ENCODE measurements around the gene RPS25.

RPS25 gene

DNA sequence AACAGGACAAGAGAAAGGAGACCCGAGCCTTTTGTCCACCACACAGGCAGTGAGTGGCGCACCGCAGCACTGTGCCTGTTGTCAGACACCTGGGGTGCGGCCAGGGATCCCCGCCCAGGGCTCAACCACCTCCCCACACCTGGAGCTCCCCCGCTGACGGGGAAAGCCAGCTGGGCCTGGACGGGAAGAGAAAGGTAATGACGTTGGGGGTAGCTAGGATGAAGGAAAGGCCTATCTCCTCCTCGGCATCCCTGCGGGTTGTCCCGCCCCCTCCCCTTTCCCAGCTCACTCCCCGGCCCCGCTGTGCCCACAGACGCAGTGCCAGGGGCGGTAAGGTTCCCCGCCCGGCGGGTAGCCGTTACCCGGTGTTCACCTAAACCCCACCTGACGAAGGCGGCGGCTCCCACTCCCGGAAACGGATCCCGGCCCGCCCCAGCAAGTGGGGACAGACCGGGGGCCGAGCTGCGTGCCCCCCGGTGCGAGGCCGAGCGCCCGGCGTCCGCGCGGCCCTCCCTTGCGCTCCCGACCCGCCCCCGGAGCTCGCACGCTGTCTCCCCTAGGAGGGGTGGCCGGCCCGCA, 38.4 kb upstream of the RPS25 start:
- peak; percentile 52 for ATAC-seq
- TF ChIP-seq CSDC2 (CRISPR knock-in tag; IDR thresholded peaks at IDR 0.05) (no peak), PPARA (CRISPR knock-in tag; IDR thresholded peaks at IDR 0.05; ENCODE audit: borderline replicate concordance) (no peak), ISL1 (CRISPR knock-in tag; IDR thresholded peaks at IDR 0.05) (no peak), ZC3H10 (CRISPR knock-in tag; IDR thresholded peaks at IDR 0.05) (no peak), ZNF565 (CRISPR knock-in tag; conservative IDR thresholded peaks at IDR 0.05; ENCODE audit: low read depth) (no peak), GLIS3 (CRISPR knock-in tag; IDR thresholded peaks at IDR 0.05) (no peak)

DNA sequence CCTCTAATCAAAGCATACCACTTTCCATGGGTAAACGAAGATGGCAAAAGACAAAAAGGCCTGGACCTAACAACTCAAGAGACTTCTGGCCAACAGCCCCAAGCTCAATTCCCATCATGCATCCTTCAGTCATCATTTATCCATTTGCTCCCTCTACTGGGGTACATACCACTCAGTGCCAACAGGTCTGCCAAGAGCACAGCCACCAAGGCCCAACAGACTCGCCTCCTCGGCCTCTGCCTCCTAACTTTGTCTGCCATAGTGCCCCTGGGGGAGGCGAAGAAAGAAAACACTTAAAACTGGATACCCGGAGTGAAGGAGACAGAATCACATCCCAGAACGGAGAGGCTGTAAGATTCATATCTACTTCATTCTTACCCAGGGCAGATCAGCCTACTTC, 37.8 kb upstream of the RPS25 start:
- TF ChIP-seq ISL1 (CRISPR knock-in tag; IDR thresholded peaks at IDR 0.05) (no peak), GLIS3 (CRISPR knock-in tag; IDR thresholded peaks at IDR 0.05) (no peak), ZNF565 (CRISPR knock-in tag; conservative IDR thresholded peaks at IDR 0.05; ENCODE audit: low read depth) (no peak), ARNTL (CRISPR knock-in tag; IDR thresholded peaks at IDR 0.05; ENCODE audit: borderline replicate concordance, low read depth) (no peak), ESRRG (CRISPR knock-in tag; IDR thresholded peaks at IDR 0.05) (no peak), ZFP30 (CRISPR knock-in tag; IDR thresholded peaks at IDR 0.05) (no peak), PPARA (CRISPR knock-in tag; IDR thresholded peaks at IDR 0.05; ENCODE audit: borderline replicate concordance) (no peak), CSDC2 (CRISPR knock-in tag; IDR thresholded peaks at IDR 0.05) (no peak), BACH2 (CRISPR knock-in tag; IDR thresholded peaks at IDR 0.05; ENCODE audit: borderline replicate concordance) (no peak), TCF4 (CRISPR knock-in tag; IDR thresholded peaks at IDR 0.05; ENCODE audit: borderline replicate concordance) (no peak), ZNF70 (CRISPR knock-in tag; IDR thresholded peaks at IDR 0.05) (no peak), RARB (CRISPR knock-in tag; IDR thresholded peaks at IDR 0.05) (no peak), ZNF8 (CRISPR knock-in tag; IDR thresholded peaks at IDR 0.05) (no peak)
- TF ChIP-seq, protein P1, sequence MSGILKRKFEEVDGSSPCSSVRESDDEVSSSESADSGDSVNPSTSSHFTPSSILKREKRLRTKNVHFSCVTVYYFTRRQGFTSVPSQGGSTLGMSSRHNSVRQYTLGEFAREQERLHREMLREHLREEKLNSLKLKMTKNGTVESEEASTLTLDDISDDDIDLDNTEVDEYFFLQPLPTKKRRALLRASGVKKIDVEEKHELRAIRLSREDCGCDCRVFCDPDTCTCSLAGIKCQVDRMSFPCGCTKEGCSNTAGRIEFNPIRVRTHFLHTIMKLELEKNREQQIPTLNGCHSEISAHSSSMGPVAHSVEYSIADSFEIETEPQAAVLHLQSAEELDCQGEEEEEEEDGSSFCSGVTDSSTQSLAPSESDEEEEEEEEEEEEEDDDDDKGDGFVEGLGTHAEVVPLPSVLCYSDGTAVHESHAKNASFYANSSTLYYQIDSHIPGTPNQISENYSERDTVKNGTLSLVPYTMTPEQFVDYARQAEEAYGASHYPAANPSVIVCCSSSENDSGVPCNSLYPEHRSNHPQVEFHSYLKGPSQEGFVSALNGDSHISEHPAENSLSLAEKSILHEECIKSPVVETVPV (CRISPR knock-in tag; IDR thresholded peaks at IDR 0.05), result no peak
- TF ChIP-seq, protein P2, sequence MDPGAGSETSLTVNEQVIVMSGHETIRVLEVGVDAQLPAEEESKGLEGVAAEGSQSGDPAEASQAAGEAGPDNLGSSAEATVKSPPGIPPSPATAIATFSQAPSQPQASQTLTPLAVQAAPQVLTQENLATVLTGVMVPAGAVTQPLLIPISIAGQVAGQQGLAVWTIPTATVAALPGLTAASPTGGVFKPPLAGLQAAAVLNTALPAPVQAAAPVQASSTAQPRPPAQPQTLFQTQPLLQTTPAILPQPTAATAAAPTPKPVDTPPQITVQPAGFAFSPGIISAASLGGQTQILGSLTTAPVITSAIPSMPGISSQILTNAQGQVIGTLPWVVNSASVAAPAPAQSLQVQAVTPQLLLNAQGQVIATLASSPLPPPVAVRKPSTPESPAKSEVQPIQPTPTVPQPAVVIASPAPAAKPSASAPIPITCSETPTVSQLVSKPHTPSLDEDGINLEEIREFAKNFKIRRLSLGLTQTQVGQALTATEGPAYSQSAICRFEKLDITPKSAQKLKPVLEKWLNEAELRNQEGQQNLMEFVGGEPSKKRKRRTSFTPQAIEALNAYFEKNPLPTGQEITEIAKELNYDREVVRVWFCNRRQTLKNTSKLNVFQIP (CRISPR knock-in tag; IDR thresholded peaks at IDR 0.05; ENCODE audit: borderline replicate concordance, low read depth), result no peak
- TF ChIP-seq, protein P3, sequence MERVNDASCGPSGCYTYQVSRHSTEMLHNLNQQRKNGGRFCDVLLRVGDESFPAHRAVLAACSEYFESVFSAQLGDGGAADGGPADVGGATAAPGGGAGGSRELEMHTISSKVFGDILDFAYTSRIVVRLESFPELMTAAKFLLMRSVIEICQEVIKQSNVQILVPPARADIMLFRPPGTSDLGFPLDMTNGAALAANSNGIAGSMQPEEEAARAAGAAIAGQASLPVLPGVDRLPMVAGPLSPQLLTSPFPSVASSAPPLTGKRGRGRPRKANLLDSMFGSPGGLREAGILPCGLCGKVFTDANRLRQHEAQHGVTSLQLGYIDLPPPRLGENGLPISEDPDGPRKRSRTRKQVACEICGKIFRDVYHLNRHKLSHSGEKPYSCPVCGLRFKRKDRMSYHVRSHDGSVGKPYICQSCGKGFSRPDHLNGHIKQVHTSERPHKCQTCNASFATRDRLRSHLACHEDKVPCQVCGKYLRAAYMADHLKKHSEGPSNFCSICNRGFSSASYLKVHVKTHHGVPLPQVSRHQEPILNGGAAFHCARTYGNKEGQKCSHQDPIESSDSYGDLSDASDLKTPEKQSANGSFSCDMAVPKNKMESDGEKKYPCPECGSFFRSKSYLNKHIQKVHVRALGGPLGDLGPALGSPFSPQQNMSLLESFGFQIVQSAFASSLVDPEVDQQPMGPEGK (CRISPR knock-in tag; IDR thresholded peaks at IDR 0.05; ENCODE audit: borderline replicate concordance), result no peak

DNA sequence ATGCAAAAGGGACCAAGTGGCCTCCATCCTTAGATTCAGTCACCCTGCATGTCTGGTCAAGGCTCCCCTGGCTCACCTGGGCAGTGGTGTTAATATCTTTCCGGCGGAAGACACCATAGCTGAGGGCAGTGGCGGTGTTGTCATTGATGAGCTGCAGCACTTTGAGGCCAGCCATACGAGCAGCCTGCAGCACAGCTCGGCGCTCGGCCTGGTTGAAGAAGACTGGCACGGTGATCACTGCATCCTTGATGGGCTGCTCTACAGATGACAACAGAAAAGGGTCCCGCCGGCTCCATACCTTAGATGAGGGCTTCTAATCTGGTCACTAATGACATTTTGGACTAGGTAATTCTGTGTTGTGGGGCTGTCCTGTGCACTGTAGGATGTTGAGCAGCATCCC, 36.3 kb upstream of the RPS25 start:
- TF ChIP-seq OSR1 (CRISPR knock-in tag; IDR thresholded peaks at IDR 0.05) (no peak), TCF4 (CRISPR knock-in tag; IDR thresholded peaks at IDR 0.05; ENCODE audit: borderline replicate concordance) (no peak), ISL1 (CRISPR knock-in tag; IDR thresholded peaks at IDR 0.05) (no peak), BACH2 (CRISPR knock-in tag; IDR thresholded peaks at IDR 0.05; ENCODE audit: borderline replicate concordance) (no peak), PPARA (CRISPR knock-in tag; IDR thresholded peaks at IDR 0.05; ENCODE audit: borderline replicate concordance) (no peak)
- no peak for ATAC-seq

More for the DNA sequence above, 37.8 kb upstream of the RPS25 start:
- peak; percentile 31 for ATAC-seq

DNA sequence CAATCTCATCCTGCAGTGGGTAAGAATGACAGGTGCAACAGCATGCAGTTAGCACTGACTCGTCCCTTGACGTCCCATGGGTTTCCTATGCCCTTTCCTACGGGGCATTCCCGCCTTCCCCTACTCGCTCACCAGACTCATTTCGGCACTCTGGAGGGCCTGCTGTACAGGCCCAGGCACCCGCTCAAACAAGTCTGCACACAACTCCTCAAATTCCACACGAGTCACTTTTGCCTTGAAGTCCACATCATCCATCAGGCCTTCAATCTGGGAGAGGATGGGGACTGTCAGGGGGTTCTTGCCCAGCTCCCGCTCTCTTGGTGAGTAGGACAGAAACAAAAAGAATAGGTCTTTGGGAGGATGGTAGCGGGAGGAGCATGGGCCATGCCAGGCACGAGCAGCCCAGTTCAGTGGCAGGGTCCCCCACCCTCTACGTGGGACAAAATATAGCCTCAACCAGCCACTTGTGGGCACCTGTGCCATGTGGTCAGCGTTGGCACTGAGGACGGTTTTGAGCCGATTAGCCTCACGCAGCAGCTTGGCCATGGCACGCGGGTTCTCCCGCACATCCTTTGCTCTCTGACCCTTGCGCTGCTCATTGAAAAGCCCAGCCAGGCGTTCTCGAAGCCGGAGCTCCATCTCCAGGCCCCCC, 34.1 kb upstream of the RPS25 start:
- TF ChIP-seq, protein P3 (CRISPR knock-in tag; IDR thresholded peaks at IDR 0.05; ENCODE audit: borderline replicate concordance), result no peak
- TF ChIP-seq ZNF565 (CRISPR knock-in tag; conservative IDR thresholded peaks at IDR 0.05; ENCODE audit: low read depth), result no peak
- TF ChIP-seq GLIS3 (CRISPR knock-in tag; IDR thresholded peaks at IDR 0.05), result no peak
- no peak for TF ChIP-seq BACH2 (CRISPR knock-in tag; IDR thresholded peaks at IDR 0.05; ENCODE audit: borderline replicate concordance)
- TF ChIP-seq, protein P2 (CRISPR knock-in tag; IDR thresholded peaks at IDR 0.05; ENCODE audit: borderline replicate concordance, low read depth), result no peak
- no peak for TF ChIP-seq ARNTL (CRISPR knock-in tag; IDR thresholded peaks at IDR 0.05; ENCODE audit: borderline replicate concordance, low read depth)
- no peak for TF ChIP-seq ZC3H10 (CRISPR knock-in tag; IDR thresholded peaks at IDR 0.05)
- no peak for TF ChIP-seq SNAI2 (CRISPR knock-in tag; IDR thresholded peaks at IDR 0.05)
- no peak for TF ChIP-seq OSR1 (CRISPR knock-in tag; IDR thresholded peaks at IDR 0.05)
- no peak for TF ChIP-seq ZNF8 (CRISPR knock-in tag; IDR thresholded peaks at IDR 0.05)
- TF ChIP-seq ISL1 (CRISPR knock-in tag; IDR thresholded peaks at IDR 0.05), result no peak
- TF ChIP-seq TOX (CRISPR knock-in tag; IDR thresholded peaks at IDR 0.05; ENCODE audit: borderline replicate concordance), result no peak
- ATAC-seq, result no peak

Measured in SK-N-SH treated with all-trans-retinoic acid at 6 μM for 48 hours (cell line).